C1 segment of cervical spinal cord (tissue), 14 donors: Measurements from ENCODE around the gene LRTM1.
A peak's percentile ranks its signal among the peaks of the same experiment; 100 is the strongest.

Experiments
- DNase-seq, 14 donors: peaks; one replicate each; lab custom pipeline; 2025; lab: John Stamatoyannopoulos, UW

The LRTM1 gene

GRCh38 chr3:54928046-54928770 is at the start of gene LRTM1:
Gene LRTM1 (minus strand): TSS chr3:54928059. CDS start chr3:54927911, 148 bp downstream.
- no peak for DNase-seq

GRCh38 chr3:54977439-54977838 is 49.6 kb upstream of the LRTM1 start:
- DNase-seq = no peak

- no peak for DNase-seq
Observed at GRCh38 chr3:54970895-54971294, 43.0 kb upstream of the LRTM1 start.

- DNase-seq = peak in 1 of 14 donors; percentile 35
Observed at GRCh38 chr3:54969652-54970051, 41.8 kb upstream of the LRTM1 start.

- no peak for DNase-seq
Observed at GRCh38 chr3:54968546-54969172, 40.8 kb upstream of the LRTM1 start.

GRCh38 chr3:54967731-54968161 is 39.9 kb upstream of the LRTM1 start:
- DNase-seq = no peak

GRCh38 chr3:54966979-54967378 is 39.1 kb upstream of the LRTM1 start:
- no peak for DNase-seq

- no peak for DNase-seq
Observed at GRCh38 chr3:54965746-54966145, 37.9 kb upstream of the LRTM1 start.

GRCh38 chr3:54964081-54964480 is 36.2 kb upstream of the LRTM1 start:
- DNase-seq = no peak

- DNase-seq = no peak
Observed at GRCh38 chr3:54963641-54964040, 35.8 kb upstream of the LRTM1 start.

- DNase-seq = no peak
Observed at GRCh38 chr3:54962200-54962599, 34.3 kb upstream of the LRTM1 start.

GRCh38 chr3:54960701-54961100 is 32.8 kb upstream of the LRTM1 start:
- no peak for DNase-seq

GRCh38 chr3:54960082-54960481 is 32.2 kb upstream of the LRTM1 start:
- DNase-seq = no peak

- DNase-seq = no peak
Observed at GRCh38 chr3:54957711-54958110, 29.9 kb upstream of the LRTM1 start.

- no peak for DNase-seq
Observed at GRCh38 chr3:54955941-54956340, 28.1 kb upstream of the LRTM1 start.

- DNase-seq = no peak
Observed at GRCh38 chr3:54955496-54955895, 27.6 kb upstream of the LRTM1 start.

GRCh38 chr3:54954521-54954920 is 26.7 kb upstream of the LRTM1 start:
- DNase-seq = no peak

- DNase-seq = no peak
Observed at GRCh38 chr3:54954022-54954421, 26.2 kb upstream of the LRTM1 start.

- peak in 10 of 14 donors; percentile 3 to 69 (median 24) for DNase-seq
Observed at GRCh38 chr3:54951405-54951804, 23.5 kb upstream of the LRTM1 start.

- no peak for DNase-seq
Observed at GRCh38 chr3:54950391-54951003, 22.6 kb upstream of the LRTM1 start.

- DNase-seq = no peak
Observed at GRCh38 chr3:54949491-54950044, 21.7 kb upstream of the LRTM1 start.

GRCh38 chr3:54941690-54942362 is 14.0 kb upstream of the LRTM1 start:
- DNase-seq = no peak
